NAMALWA (cell line): ENCODE data around the gene CLEC14A.

Experiments used
- DNase-seq: peaks from one replicate; pipeline ENCODE4 v3.0.0-alpha.2; 2015; ENCODE audit warnings: low spot score

Gene CLEC14A

GRCh38 chr14:38248321-38249028 is 7.4 kb downstream of the CLEC14A start:
- DNase-seq: no peak

GRCh38 chr14:38243696-38244240 is 12.1 kb downstream of the CLEC14A start:
- DNase-seq: no peak

GRCh38 chr14:38238878-38239277 is 17.0 kb downstream of the CLEC14A start:
- DNase-seq: no peak

GRCh38 chr14:38238332-38238731 is 17.6 kb downstream of the CLEC14A start:
- no peak for DNase-seq

- DNase-seq: no peak
Observed at GRCh38 chr14:38233218-38233617, 22.7 kb downstream of the CLEC14A start.

- DNase-seq: no peak
Observed at GRCh38 chr14:38226366-38226765, 29.5 kb downstream of the CLEC14A start.

- no peak for DNase-seq
Observed at GRCh38 chr14:38225946-38226345, 29.9 kb downstream of the CLEC14A start.

GRCh38 chr14:38224338-38224737 is 31.6 kb downstream of the CLEC14A start:
- DNase-seq: no peak

- DNase-seq: no peak
Observed at GRCh38 chr14:38221077-38221476, 34.8 kb downstream of the CLEC14A start.

GRCh38 chr14:38217553-38217952 is 38.3 kb downstream of the CLEC14A start:
- DNase-seq: no peak

- no peak for DNase-seq
Observed at GRCh38 chr14:38213001-38213400, 42.9 kb downstream of the CLEC14A start.

GRCh38 chr14:38212111-38212510 is 43.8 kb downstream of the CLEC14A start:
- no peak for DNase-seq

- no peak for DNase-seq
Observed at GRCh38 chr14:38211255-38211735, 44.6 kb downstream of the CLEC14A start.

- no peak for DNase-seq
Observed at GRCh38 chr14:38210587-38211216, 45.2 kb downstream of the CLEC14A start.

- DNase-seq: no peak
Observed at GRCh38 chr14:38209572-38210557, 46.0 kb downstream of the CLEC14A start.

GRCh38 chr14:38208618-38209562 is 47.0 kb downstream of the CLEC14A start:
- DNase-seq: no peak

- DNase-seq: no peak
Observed at GRCh38 chr14:38207736-38208617, 47.9 kb downstream of the CLEC14A start, which contains the start of gene SSTR1. TSS of gene SSTR1 (plus strand) at chr14:38207904. CDS start at chr14:38209390, 1,486 bp downstream.

- no peak for DNase-seq
Observed at GRCh38 chr14:38207377-38207735, 48.5 kb downstream of the CLEC14A start.

- DNase-seq: no peak
Observed at GRCh38 chr14:38206689-38207376, 49.1 kb downstream of the CLEC14A start.
